Natural killer cell (primary cell): ENCODE measurements around the gene RBM14. TPM values are rescaled to one million over a fixed set of nuclear protein-coding genes. Genes with fewer than 3 reads are reported as not detected.
"Not testable (repeated sequence)": the region's sequence is repeated elsewhere in the genome, so short reads cannot be mapped to it uniquely, and the experiment has no call there.

Experiments used
- ATAC-seq, 3 donors: fragments of 150-1000 bp in 2 of 3; fragments of 200-7000 bp in 1 of 3; cut with Tn5 transposase; 1 replicate in 1 of 3; 2 replicates in 2 of 3; pipeline ENCODE4 v1.10.0; 2021; ENCODE audit warnings: mild to moderate bottlenecking in 2 of 3, moderate library complexity in 2 of 3
- DNase-seq, 2 donors: peaks; one replicate each; pipeline versions ENCODE4 v3.0.0 to v3.0.0-alpha.2; 2013 to 2021; ENCODE audit warnings: mixed read lengths in 1 of 2
- H3K27ac ChIP-seq: one replicate; pipeline ENCODE4 v1.5.1; 2013; ENCODE audit warnings: mild to moderate bottlenecking, low read length
- H3K27me3 ChIP-seq: one replicate; pipeline ENCODE4 v1.6.1; 2013; ENCODE audit warnings: low read length; ENCODE audit not compliant: control insufficient read depth, insufficient read depth
- H3K36me3 ChIP-seq: one replicate; pipeline ENCODE4 v1.6.1; 2013; ENCODE audit warnings: low read length; ENCODE audit not compliant: control insufficient read depth, insufficient read depth
- H3K4me1 ChIP-seq: one replicate; pipeline ENCODE4 v1.6.1; 2013; ENCODE audit warnings: low read length; ENCODE audit not compliant: control insufficient read depth, insufficient read depth
- H3K4me3 ChIP-seq: one replicate; pipeline ENCODE4 v1.5.1; 2013; ENCODE audit warnings: low read length
- H3K9me3 ChIP-seq: one replicate; pipeline ENCODE4 v1.6.1; 2013; ENCODE audit warnings: low read length; ENCODE audit not compliant: control insufficient read depth, insufficient read depth
- H3K27ac Mint-ChIP-seq, 2 donors: one replicate each; pipeline ENCODE4 v1.8.0; 2022; ENCODE audit warnings: mild to moderate bottlenecking in 2 of 2, mixed read lengths in 2 of 2, moderate library complexity in 1 of 2
- H3K27me3 Mint-ChIP-seq, 2 donors: one replicate each; pipeline ENCODE4 v1.8.0; 2022; ENCODE audit warnings: low read depth in 2 of 2, mixed read lengths in 2 of 2
- H3K36me3 Mint-ChIP-seq: one replicate; pipeline ENCODE4 v1.8.0; 2022; ENCODE audit warnings: mixed read lengths
- H3K4me1 Mint-ChIP-seq, 2 donors: one replicate each; pipeline ENCODE4 v1.8.0; 2022; ENCODE audit warnings: mixed read lengths in 2 of 2
- H3K4me3 Mint-ChIP-seq: one replicate; pipeline ENCODE4 v1.8.0; 2022; ENCODE audit warnings: mild to moderate bottlenecking, moderate library complexity, mixed read lengths
- H3K9me3 Mint-ChIP-seq, 2 donors: one replicate each; pipeline ENCODE4 v1.8.0; 2022; ENCODE audit warnings: mixed read lengths in 2 of 2
- CTCF ChIP-seq: fragments of 200-600 bp; IDR thresholded peaks from one replicate; pipeline ENCODE4 v1.8.0; 2022; ENCODE audit warnings: antibody characterized with exemption
- WGBS: methylation state at CpG from one replicate; pipeline ENCODE4 v1.1.7; 2013; ENCODE audit warnings: missing lambda C conversion rate; ENCODE audit not compliant: insufficient coverage; 5-methylcytosine and 5-hydroxymethylcytosine counted together
- intact Hi-C: fragments of 100-400 bp; cut with micrococcal nuclease; formaldehyde crosslinking; loops from one replicate; pipeline ENCODE4 v1.14.2; 2022
- total RNA-seq, 4 donors: library from RNA; stranded (reverse); fragments of 120-200 nt in 1 of 4; gene quantifications; one replicate each; pipeline versions ENCODE4 v1.2.3 to v1.2.4, GENCODE V29; 2013 to 2022

Gene RBM14
- total RNA-seq, 3 donors from 2014 or later (not counting 1 experiment from before 2014, with no cell fraction given) = 289 to 325 (median 307) TPM

DNA sequence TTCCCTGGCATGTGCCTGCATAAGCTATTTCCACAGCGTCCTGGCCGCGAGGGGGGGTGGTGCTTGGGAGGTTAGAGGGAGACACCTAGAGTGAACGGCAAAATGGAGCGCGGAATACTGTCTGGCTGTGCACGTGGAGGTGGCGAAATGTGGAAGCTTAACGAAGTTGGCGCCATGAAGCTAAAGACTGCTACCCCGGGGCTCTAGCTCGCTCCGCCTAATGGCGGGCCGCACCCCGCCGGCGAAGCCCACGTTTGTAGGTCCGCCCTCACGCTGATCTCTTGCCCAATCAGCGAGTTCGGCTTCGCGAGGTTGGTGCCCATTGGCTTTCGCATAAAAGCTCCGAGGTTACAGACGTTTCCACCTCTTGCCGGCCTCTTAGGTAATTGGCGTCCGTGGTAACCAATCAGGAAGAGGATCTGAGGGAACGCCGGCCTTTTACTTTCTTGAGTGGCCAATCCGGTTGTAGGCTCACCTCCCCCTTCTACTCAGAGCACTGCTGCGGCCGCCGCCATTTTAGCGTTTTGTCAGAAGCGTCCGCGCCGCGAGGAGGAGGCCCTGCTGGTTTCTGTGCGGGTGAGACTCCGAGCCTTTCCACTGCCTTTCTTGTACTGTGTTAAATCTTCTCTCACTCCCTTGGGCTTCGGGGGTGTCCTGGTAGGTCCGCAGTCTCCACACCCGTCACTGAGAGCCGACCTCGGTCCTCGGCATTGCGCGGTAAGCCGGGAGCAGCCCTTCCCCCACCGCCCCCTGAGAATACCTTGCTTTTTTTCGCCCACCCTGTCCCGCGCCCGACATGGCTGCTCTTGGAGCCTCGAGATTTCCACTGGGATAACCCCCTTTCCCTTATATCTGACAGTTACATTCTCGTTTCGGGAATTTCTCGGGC is 22.0 kb downstream of the RBM14 start, which contains the start of gene RBM4:
RBM4 (plus strand) TSS at position 527 of the 889 bp plus-strand sequence. CDS start 1,009 bp downstream, outside the sequence.
- H3K27me3 Mint-ChIP-seq = no peaks in the 10 kb centered on the region
- intact Hi-C loops = loop anchor here (1.0 kb wide), 3 partner anchors 22 to 45 kb away; partner anchors contain the start of genes CCDC87, CCS, RBM14 and RBM4B
- H3K27me3 ChIP-seq = no peaks in the 10 kb centered on the region
- ATAC-seq (peak; percentile 89 to 98 (median 91)), DNase-seq (peak; percentile 91 to 100)
- H3K4me1 Mint-ChIP-seq = peaks cover 57 to 66% of the 10 kb centered on the region in 2 donors
- peak within 1 kb of the TSS; percentile 92 for H3K4me3 Mint-ChIP-seq
- under 1% methylated on average over 63 of the region's 63 CpGs for WGBS
- no peak for TF ChIP-seq CTCF
- peak within 1 kb of the TSS; percentile 81 for H3K27ac ChIP-seq
- H3K4me3 ChIP-seq = peak within 1 kb of the TSS; percentile 73
- peaks cover 26% of the 10 kb centered on the region for H3K36me3 Mint-ChIP-seq
- H3K36me3 ChIP-seq = peaks cover 37% of the 10 kb centered on the region
- peak within 1 kb of the TSS; percentile 88 to 96 for H3K27ac Mint-ChIP-seq
- H3K9me3 ChIP-seq = no peaks in the 10 kb centered on the region
- H3K9me3 Mint-ChIP-seq = no peaks in the 10 kb centered on the region
- peaks cover 35% of the 10 kb centered on the region for H3K4me1 ChIP-seq

- Histone ChIP-seq H3K9me3 (no peaks in the 10 kb centered on the region), H3K36me3 (peaks cover 44% of the 10 kb centered on the region), H3K27me3 (no peaks in the 10 kb centered on the region), H3K4me3 (peak overlapping the region; percentile 73), H3K4me1 (peaks cover 43% of the 10 kb centered on the region), H3K27ac (peak overlapping the region; percentile 81)
- Mint-ChIP-seq H3K4me1 (peaks cover 62 to 73% of the 10 kb centered on the region in 2 donors), H3K27ac (peak overlapping the region; percentile 88 to 96), H3K9me3 (no peaks in the 10 kb centered on the region), H3K36me3 (peaks cover 27% of the 10 kb centered on the region), H3K27me3 (no peaks in the 10 kb centered on the region), H3K4me3 (peak overlapping the region; percentile 92)
- WGBS = 10% methylated on average over 26 of the region's 27 CpGs
- peak; percentile 39 to 75 for DNase-seq
- ATAC-seq = no peak
- no peak for TF ChIP-seq CTCF
- intact Hi-C loops = no loop called here
Observed at GRCh38 chr11:66639066-66639813, 22.8 kb downstream of the RBM14 start.

DNA sequence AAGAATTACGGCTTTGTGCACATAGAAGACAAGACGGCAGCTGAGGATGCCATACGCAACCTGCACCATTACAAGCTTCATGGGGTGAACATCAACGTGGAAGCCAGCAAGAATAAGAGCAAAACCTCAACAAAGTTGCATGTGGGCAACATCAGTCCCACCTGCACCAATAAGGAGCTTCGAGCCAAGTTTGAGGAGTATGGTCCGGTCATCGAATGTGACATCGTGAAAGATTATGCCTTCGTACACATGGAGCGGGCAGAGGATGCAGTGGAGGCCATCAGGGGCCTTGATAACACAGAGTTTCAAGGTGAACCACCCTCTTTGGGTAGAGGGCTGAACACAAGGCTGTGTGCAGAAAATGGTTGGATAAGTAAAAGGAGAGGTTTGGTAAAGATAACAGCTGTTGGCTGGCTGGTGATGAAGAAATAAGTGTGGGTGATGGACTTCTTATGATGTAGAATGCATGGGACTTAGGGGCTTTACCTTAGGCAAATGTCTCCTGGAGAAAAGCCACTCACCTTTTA is 23.4 kb downstream of the RBM14 start:
- peaks cover 68 to 74% of the 10 kb centered on the region in 2 donors for H3K4me1 Mint-ChIP-seq
- intact Hi-C loops, H3K27me3 Mint-ChIP-seq: not testable (repeated sequence)

More for the DNA sequence above, 23.4 kb downstream of the RBM14 start:
- H3K36me3 ChIP-seq = peaks cover 50% of the 10 kb centered on the region
- ATAC-seq, H3K9me3 Mint-ChIP-seq, H3K9me3 ChIP-seq, DNase-seq, H3K27ac ChIP-seq, H3K27me3 ChIP-seq: not testable (repeated sequence)
- WGBS = 81% methylated on average over 7 of the region's 10 CpGs
- H3K36me3 Mint-ChIP-seq = peaks cover 33% of the 10 kb centered on the region
- H3K4me3 ChIP-seq = peak overlapping the region; percentile 73
- H3K27ac Mint-ChIP-seq = peak overlapping the region; percentile 88 to 96
- peak overlapping the region; percentile 92 for H3K4me3 Mint-ChIP-seq
- H3K4me1 ChIP-seq = peaks cover 43% of the 10 kb centered on the region
